ENCODE results near the gene SFXN4. TPM values are rescaled to one million over a fixed set of nuclear protein-coding genes. Genes with fewer than 3 reads are reported as not detected.

Gene SFXN4
- total and polyA plus RNA-seq, 2 of the 13 experiments (the other 11 are each of a cell fraction or from before 2014, with no cell fraction given): 47.7 to 64.9 TPM

DNA sequence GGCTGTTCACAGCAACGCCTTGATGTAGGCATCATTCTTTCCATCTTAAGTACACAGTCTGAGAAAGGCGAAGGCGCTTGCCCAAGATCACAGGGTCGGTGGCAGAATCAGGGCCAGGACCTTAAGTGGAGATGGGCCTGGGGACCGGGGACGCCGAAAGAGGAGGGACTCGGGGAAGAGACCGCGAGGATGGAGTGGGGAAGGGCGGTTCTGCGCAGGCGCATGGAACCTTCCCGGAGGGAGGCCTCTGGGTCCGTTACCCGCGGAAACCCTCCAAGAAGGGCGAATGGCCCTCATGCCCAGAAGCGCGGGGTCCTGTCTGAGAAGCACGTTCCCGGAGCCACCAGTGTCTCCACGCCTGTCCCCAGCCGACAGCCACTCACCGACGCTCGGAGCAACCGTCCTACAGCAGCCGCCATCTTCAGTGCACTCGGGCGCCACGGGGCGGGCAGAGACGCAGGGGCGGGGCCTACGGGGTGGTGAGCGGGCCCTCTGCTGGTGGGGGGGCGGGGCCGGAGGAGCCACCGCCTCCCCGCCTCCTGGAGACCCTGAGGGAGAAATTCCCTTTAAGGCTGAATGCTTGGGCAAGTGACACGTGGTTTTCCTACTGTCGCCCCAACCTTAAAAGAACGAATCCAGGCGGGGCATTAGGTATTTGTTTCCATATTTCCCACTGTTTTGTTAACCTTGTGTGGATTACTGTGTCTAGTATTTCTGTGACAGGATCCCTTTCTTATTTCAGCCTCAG is 13.0 kb upstream of the SFXN4 start, which contains the start of gene PRDX3 (continued):
- TF ChIP-seq U2AF2 (IDR thresholded peaks at IDR 0.05; ENCODE audit: low read depth, low read length): no peak
- peak; percentile 82 for TF ChIP-seq JARID2 (CRISPR knock-in tag; IDR thresholded peaks at IDR 0.05; ENCODE audit: insufficient replicate concordance)
- no peak for TF ChIP-seq PPARG (CRISPR knock-in tag; conservative IDR thresholded peaks at IDR 0.05)
- no peak for TF ChIP-seq ZNF468 (CRISPR knock-in tag; IDR thresholded peaks at IDR 0.05)
- peak; percentile 83 for TF ChIP-seq ZBTB38 (CRISPR knock-in tag; IDR thresholded peaks at IDR 0.05)
- peak; percentile 95 for TF ChIP-seq YY1 (IDR thresholded peaks at IDR 0.05; ENCODE audit: insufficient read depth, insufficient replicate concordance, low read depth, low read length)
- TF ChIP-seq, protein P1, sequence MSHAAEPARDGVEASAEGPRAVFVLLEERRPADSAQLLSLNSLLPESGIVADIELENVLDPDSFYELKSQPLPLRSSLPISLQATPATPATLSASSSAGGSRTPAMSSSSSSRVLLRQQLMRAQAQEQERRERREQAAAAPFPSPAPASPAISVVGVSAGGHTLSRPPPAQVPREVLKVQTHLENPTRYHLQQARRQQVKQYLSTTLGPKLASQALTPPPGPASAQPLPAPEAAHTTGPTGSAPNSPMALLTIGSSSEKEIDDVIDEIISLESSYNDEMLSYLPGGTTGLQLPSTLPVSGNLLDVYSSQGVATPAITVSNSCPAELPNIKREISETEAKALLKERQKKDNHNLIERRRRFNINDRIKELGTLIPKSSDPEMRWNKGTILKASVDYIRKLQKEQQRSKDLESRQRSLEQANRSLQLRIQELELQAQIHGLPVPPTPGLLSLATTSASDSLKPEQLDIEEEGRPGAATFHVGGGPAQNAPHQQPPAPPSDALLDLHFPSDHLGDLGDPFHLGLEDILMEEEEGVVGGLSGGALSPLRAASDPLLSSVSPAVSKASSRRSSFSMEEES (CRISPR knock-in tag; IDR thresholded peaks at IDR 0.05): no peak
- peak; percentile 59; the same call in 1 of the 2 replicates for TF ChIP-seq FOXJ3 (CRISPR knock-in tag; IDR thresholded peaks at IDR 0.05; ENCODE audit: borderline replicate concordance)
- TF ChIP-seq, protein P2, sequence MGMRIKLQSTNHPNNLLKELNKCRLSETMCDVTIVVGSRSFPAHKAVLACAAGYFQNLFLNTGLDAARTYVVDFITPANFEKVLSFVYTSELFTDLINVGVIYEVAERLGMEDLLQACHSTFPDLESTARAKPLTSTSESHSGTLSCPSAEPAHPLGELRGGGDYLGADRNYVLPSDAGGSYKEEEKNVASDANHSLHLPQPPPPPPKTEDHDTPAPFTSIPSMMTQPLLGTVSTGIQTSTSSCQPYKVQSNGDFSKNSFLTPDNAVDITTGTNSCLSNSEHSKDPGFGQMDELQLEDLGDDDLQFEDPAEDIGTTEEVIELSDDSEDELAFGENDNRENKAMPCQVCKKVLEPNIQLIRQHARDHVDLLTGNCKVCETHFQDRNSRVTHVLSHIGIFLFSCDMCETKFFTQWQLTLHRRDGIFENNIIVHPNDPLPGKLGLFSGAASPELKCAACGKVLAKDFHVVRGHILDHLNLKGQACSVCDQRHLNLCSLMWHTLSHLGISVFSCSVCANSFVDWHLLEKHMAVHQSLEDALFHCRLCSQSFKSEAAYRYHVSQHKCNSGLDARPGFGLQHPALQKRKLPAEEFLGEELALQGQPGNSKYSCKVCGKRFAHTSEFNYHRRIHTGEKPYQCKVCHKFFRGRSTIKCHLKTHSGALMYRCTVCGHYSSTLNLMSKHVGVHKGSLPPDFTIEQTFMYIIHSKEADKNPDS (CRISPR knock-in tag; IDR thresholded peaks at IDR 0.05): peak; percentile 76; the same call in 1 of the 2 replicates
- TF ChIP-seq, protein P3, sequence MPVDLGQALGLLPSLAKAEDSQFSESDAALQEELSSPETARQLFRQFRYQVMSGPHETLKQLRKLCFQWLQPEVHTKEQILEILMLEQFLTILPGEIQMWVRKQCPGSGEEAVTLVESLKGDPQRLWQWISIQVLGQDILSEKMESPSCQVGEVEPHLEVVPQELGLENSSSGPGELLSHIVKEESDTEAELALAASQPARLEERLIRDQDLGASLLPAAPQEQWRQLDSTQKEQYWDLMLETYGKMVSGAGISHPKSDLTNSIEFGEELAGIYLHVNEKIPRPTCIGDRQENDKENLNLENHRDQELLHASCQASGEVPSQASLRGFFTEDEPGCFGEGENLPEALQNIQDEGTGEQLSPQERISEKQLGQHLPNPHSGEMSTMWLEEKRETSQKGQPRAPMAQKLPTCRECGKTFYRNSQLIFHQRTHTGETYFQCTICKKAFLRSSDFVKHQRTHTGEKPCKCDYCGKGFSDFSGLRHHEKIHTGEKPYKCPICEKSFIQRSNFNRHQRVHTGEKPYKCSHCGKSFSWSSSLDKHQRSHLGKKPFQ (CRISPR knock-in tag; IDR thresholded peaks at IDR 0.05; ENCODE audit: insufficient replicate concordance): no peak
- TF ChIP-seq, protein P4, sequence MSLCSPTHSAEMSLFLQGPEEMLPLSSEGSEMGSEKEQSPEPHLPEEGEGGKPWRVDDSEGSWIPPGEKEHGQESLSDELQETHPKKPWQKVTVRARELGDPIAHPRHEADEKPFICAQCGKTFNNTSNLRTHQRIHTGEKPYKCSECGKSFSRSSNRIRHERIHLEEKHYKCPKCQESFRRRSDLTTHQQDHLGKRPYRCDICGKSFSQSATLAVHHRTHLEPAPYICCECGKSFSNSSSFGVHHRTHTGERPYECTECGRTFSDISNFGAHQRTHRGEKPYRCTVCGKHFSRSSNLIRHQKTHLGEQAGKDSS (CRISPR knock-in tag; IDR thresholded peaks at IDR 0.05; ENCODE audit: borderline replicate concordance, low read depth): peak; percentile 88; the same call in 1 of the 2 replicates
- TF ChIP-seq SUZ12 (IDR thresholded peaks at IDR 0.05; ENCODE audit: low read depth, low read length): no peak
- TF ChIP-seq ZFP36L1 (CRISPR knock-in tag; IDR thresholded peaks at IDR 0.05): no peak
- TF ChIP-seq ZFP36L2 (CRISPR knock-in tag; IDR thresholded peaks at IDR 0.05): no peak
- TF ChIP-seq ZSCAN30 (CRISPR knock-in tag; IDR thresholded peaks at IDR 0.05): no peak
- TF ChIP-seq, protein P5, sequence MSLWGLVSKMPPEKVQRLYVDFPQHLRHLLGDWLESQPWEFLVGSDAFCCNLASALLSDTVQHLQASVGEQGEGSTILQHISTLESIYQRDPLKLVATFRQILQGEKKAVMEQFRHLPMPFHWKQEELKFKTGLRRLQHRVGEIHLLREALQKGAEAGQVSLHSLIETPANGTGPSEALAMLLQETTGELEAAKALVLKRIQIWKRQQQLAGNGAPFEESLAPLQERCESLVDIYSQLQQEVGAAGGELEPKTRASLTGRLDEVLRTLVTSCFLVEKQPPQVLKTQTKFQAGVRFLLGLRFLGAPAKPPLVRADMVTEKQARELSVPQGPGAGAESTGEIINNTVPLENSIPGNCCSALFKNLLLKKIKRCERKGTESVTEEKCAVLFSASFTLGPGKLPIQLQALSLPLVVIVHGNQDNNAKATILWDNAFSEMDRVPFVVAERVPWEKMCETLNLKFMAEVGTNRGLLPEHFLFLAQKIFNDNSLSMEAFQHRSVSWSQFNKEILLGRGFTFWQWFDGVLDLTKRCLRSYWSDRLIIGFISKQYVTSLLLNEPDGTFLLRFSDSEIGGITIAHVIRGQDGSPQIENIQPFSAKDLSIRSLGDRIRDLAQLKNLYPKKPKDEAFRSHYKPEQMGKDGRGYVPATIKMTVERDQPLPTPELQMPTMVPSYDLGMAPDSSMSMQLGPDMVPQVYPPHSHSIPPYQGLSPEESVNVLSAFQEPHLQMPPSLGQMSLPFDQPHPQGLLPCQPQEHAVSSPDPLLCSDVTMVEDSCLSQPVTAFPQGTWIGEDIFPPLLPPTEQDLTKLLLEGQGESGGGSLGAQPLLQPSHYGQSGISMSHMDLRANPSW (CRISPR knock-in tag; IDR thresholded peaks at IDR 0.05; ENCODE audit: borderline replicate concordance): 0 out of 2 replicates have a peak, but pooled peaks have one; percentile 49
- TF ChIP-seq RFXAP (CRISPR knock-in tag; IDR thresholded peaks at IDR 0.05; ENCODE audit: borderline replicate concordance): no peak
- 0 out of 2 replicates have a peak, but pooled peaks have one; percentile 51 for TF ChIP-seq NRL (CRISPR knock-in tag; IDR thresholded peaks at IDR 0.05; ENCODE audit: borderline replicate concordance)
